Activated CD8-positive, alpha-beta memory T cell treated with anti-CD3 and anti-CD28 coated beads, Interleukin-2, amount 50 U/mL, for 24 hours (primary cell): ENCODE results near the gene KLK15.

Experiments
- DNase-seq: peaks from one replicate; pipeline ENCODE4 v3.0.0-alpha.2; 2020; ENCODE audit errors: extremely low read depth

Gene KLK15, protein sequence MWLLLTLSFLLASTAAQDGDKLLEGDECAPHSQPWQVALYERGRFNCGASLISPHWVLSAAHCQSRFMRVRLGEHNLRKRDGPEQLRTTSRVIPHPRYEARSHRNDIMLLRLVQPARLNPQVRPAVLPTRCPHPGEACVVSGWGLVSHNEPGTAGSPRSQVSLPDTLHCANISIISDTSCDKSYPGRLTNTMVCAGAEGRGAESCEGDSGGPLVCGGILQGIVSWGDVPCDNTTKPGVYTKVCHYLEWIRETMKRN

DNA sequence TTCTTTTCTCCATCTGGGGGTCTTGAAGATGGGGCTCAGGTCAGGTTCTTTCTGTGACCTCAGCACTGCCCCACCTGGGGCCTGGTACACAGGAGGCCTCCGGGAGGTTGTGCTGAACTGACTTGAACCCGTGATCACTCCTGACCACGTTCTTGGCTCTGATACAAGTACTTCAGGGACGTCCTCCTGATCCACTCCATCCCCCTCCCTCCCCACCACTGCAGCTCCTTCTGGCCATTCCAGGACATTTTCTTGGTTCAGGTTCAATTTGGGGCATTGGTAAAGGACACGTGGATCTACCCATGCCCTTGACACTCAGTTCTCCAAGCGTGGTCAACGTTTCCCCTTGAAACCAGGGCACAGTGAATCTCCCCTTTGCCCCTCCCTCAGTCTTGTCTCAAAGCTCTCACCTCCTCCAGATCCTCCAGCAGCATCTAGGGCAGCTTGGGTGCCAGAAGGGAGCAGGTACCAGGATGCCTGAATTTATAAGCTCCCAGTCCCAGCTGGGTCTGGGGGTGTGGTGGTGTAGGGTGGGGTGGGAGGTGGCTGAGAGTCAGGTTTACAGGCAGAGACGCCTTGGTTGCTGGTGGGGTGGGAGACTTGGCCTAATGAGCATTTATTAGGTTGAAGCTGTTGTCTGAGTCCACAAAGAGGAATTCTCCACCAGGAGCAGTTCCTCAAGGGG, at the start of gene KLK15:
KLK15 (minus strand) TSS at position 458 of the 685 bp plus-strand sequence. CDS start 2,082 bp downstream, outside the sequence.
- no peak for DNase-seq

DNA sequence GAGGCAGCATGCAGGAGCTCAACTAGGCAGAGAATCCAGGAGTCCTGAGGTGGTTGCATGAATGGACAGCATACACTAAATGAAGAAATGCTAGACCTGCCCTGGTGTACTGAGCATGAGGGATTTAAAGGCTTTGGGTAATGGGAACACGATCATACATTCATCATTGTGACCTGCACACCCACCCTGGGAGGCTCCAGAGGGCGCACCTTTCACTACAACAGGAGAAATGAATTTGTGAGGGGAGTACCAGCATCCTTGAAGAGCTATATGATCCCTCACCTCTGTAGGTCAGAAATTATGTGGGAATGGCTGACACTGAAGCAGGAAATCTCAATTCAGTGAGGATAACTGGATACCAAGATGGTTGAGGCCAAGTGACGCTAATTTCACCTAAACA, 48.8 kb upstream of the KLK15 start:
- no peak for DNase-seq

DNA sequence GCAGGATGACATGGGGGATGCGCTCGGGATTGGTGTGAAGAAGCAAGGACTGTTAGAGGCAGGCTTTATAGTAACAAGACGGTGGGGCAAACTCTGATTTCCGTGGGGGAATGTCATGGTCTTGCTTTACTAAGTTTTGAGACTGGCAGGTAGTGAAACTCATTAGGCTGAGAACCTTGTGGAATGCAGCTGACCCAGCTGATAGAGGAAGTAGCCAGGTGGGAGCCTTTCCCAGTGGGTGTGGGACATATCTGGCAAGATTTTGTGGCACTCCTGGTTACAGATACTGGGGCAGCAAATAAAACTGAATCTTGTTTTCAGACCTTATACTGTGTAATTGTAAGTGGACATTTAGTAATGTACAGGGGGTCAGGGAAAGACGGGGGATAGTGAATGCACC, 46.9 kb upstream of the KLK15 start:
- DNase-seq = no peak

- DNase-seq = no peak
These were observed 45.5 kb upstream of the KLK15 start for GRCh38 chr19:50878851-50879250.

DNA sequence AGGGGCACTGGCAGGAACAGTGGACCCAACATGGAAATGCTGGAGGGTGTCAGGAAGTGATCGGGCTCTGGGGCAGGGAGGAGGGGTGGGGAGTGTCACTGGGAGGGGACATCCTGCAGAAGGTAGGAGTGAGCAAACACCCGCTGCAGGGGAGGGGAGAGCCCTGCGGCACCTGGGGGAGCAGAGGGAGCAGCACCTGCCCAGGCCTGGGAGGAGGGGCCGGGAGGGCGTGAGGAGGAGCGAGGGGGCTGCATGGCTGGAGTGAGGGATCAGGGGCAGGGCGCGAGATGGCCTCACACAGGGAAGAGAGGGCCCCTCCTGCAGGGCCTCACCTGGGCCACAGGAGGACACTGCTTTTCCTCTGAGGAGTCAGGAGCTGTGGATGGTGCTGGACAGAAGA, 44.0 kb upstream of the KLK15 start:
- no peak for DNase-seq

GRCh38 chr19:50876456-50876855, 43.1 kb upstream of the KLK15 start:
- DNase-seq = no peak

GRCh38 chr19:50875795-50876422, 42.5 kb upstream of the KLK15 start:
- DNase-seq = no peak

GRCh38 chr19:50874211-50874610, 40.8 kb upstream of the KLK15 start:
- no peak for DNase-seq

DNA sequence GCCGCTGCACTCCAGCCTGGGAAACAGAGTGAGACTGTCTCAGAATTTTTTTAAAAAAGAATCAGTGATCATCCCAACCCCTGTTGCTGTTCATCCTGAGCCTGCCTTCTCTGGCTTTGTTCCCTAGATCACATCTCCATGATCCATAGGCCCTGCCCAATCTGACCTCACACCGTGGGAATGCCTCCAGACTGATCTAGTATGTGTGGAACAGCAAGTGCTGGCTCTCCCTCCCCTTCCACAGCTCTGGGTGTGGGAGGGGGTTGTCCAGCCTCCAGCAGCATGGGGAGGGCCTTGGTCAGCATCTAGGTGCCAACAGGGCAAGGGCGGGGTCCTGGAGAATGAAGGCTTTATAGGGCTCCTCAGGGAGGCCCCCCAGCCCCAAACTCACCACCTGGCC, 39.7 kb upstream of the KLK15 start, which contains the start of gene KLK2:
KLK2 (plus strand) TSS at position 384 of the 400 bp plus-strand sequence. CDS start 35 bp downstream, outside the sequence.
- no peak for DNase-seq

- peak; percentile 6 for DNase-seq
These were observed 37.2 kb upstream of the KLK15 start for GRCh38 chr19:50870417-50871089.

GRCh38 chr19:50869479-50869878, 36.1 kb upstream of the KLK15 start:
- no peak for DNase-seq

DNA sequence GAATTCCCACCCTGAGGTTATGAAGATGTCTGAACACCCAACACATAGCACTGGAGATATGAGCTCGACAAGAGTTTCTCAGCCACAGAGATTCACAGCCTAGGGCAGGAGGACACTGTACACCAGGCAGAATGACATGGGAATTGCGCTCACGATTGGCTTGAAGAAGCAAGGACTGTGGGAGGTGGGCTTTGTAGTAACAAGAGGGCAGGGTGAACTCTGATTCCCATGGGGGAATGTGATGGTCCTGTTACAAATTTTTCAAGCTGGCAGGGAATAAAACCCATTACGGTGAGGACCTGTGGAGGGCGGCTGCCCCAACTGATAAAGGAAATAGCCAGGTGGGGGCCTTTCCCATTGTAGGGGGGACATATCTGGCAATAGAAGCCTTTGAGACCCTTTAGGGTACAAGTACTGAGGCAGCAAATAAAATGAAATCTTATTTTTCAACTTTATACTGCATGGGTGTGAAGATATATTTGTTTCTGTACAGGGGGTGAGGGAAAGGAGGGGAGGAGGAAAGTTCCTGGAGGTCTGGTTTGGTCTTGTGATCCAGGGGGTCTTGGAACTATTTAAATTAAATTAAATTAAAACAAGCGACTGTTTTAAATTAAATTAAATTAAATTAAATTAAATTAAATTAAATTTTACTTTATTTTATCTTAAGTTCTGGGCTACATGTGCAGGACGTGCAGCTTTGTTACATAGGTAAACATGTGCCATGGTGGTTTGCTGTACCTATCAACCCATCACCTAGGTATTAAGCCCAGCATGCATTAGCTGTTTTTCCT, 28.3 kb upstream of the KLK15 start:
- DNase-seq = no peak

DNA sequence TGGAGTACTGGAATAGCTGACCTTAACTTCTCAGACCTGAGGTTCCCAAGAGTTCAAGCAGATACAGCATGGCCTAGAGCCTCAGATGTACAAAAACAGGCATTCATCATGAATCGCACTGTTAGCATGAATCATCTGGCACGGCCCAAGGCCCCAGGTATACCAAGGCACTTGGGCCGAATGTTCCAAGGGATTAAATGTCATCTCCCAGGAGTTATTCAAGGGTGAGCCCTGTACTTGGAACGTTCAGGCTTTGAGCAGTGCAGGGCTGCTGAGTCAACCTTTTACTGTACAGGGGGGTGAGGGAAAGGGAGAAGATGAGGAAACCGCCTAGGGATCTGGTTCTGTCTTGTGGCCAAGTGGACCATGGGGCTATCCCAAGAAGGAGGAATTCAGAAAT, 27.6 kb upstream of the KLK15 start:
- DNase-seq = no peak

GRCh38 chr19:50859849-50860248, 26.5 kb upstream of the KLK15 start:
- no peak for DNase-seq

GRCh38 chr19:50858886-50859285, 25.5 kb upstream of the KLK15 start:
- no peak for DNase-seq

DNA sequence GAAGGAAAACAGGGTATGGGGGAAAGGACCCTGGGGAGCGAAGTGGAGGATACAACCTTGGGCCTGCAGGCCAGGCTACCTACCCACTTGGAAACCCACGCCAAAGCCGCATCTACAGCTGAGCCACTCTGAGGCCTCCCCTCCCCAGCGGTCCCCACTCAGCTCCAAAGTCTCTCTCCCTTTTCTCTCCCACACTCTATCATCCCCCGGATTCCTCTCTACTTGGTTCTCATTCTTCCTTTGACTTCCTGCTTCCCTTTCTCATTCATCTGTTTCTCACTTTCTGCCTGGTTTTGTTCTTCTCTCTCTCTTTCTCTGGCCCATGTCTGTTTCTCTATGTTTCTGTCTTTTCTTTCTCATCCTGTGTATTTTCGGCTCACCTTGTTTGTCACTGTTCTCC, 24.0 kb upstream of the KLK15 start:
- no peak for DNase-seq

DNA sequence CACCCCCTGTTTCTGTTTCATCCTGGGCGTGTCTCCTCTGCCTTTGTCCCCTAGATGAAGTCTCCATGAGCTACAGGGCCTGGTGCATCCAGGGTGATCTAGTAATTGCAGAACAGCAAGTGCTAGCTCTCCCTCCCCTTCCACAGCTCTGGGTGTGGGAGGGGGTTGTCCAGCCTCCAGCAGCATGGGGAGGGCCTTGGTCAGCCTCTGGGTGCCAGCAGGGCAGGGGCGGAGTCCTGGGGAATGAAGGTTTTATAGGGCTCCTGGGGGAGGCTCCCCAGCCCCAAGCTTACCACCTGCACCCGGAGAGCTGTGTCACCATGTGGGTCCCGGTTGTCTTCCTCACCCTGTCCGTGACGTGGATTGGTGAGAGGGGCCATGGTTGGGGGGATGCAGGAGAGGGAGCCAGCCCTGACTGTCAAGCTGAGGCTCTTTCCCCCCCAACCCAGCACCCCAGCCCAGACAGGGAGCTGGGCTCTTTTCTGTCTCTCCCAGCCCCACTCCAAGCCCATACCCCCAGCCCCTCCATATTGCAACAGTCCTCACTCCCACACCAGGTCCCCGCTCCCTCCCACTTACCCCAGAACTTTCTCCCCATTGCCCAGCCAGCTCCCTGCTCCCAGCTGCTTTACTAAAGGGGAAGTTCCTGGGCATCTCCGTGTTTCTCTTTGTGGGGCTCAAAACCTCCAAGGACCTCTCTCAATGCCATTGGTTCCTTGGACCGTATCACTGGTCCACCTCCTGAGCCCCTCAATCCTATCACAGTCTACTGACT, 21.4 kb upstream of the KLK15 start, which contains the start of gene KLK3:
KLK3 (plus strand) TSS at position 280 of the 775 bp plus-strand sequence; CDS start at position 321, 41 bp downstream.
- DNase-seq = no peak

- DNase-seq = no peak
These were observed 18.2 kb upstream of the KLK15 start for GRCh38 chr19:50851620-50852019.

- DNase-seq = no peak
These were observed 17.4 kb upstream of the KLK15 start for GRCh38 chr19:50850738-50851137.

DNA sequence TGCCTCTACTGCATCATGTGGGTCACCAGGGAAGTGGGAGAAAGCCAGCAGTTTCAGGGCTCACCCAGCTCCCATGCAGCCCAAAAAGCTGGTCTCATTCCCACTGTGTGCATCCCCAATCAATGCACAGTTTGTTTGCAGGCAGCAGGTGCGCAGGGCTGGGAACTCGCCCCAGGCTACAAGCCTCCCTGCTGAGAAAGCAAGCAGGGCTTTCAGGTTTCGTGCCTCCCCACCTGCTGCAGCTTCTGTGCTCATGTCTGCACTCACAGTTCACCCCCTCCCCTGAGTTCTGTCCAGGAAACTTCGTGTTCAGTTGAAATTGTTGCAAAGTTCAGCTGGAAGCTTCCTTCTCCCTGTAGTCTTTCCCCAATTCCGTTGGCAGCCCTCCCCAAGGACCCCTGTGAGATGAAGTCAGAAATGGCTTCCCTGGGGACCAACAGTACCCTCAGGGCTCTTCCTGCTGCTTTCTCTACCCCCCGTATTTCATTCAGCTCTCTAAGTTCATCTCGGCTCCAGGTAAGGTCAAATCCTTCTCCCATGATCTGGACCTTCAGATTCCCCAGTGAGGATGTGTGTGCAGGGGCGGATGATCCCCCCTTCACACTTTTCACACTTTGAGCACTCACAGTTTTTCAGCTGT, 11.0 kb upstream of the KLK15 start:
- no peak for DNase-seq
